Large intestine (tissue), 3 donors: Measurements from ENCODE around the gene LAMB3. TPM values are rescaled to one million over a fixed set of nuclear protein-coding genes. Genes with fewer than 3 reads are reported as not detected.
A peak's percentile ranks its signal among the peaks of the same experiment; 100 is the strongest.

Source experiments
- DNase-seq, 2 donors: peaks; one replicate each; pipeline versions ENCODE4 v3.0.0 to v3.0.0-alpha.2; 2013
- H3K27ac ChIP-seq: one replicate; pipeline ENCODE4 v1.5.1; 2013; ENCODE audit warnings: low read length
- H3K27me3 ChIP-seq: 2 replicates; pipeline ENCODE4 v1.6.1; 2013; ENCODE audit warnings: low read length; ENCODE audit not compliant: control insufficient read depth, insufficient read depth
- H3K36me3 ChIP-seq: 2 replicates; pipeline ENCODE4 v1.6.1; 2013; ENCODE audit warnings: low read length; ENCODE audit not compliant: control insufficient read depth, insufficient read depth
- H3K4me1 ChIP-seq: one replicate; pipeline ENCODE4 v1.6.1; 2013; ENCODE audit warnings: low read length; ENCODE audit not compliant: control insufficient read depth, insufficient read depth
- H3K4me3 ChIP-seq: one replicate; pipeline ENCODE4 v1.5.1; 2013; ENCODE audit warnings: low read length
- H3K9me3 ChIP-seq: one replicate; pipeline ENCODE4 v1.6.1; 2013; ENCODE audit warnings: mild to moderate bottlenecking, low read depth, low read length, moderate library complexity; ENCODE audit not compliant: control insufficient read depth
- WGBS: methylation state at CpG from one replicate; pipeline ENCODE4 v1.1.5; 2013; ENCODE audit warnings: low lambda C conversion rate; ENCODE audit not compliant: insufficient coverage; 5-methylcytosine and 5-hydroxymethylcytosine counted together
- polyA plus RNA-seq: library from polyadenylated mRNA; unstranded; fragments of 120-200 nt; gene quantifications from one replicate; pipeline ENCODE4 v1.2.1, GENCODE V29; 2013

Gene LAMB3
- polyA plus RNA-seq, 1 donor = 156 TPM

- no peak overlapping the region for H3K27ac ChIP-seq
- H3K27me3 ChIP-seq = peaks cover 48% of the 10 kb centered on the region
- no peak overlapping the region for H3K4me3 ChIP-seq
- DNase-seq = no peak
- no peaks in the 10 kb centered on the region for H3K36me3 ChIP-seq
- peaks cover 8% of the 10 kb centered on the region for H3K4me1 ChIP-seq
- WGBS = no CpG with 5 or more reads among the region's 13 CpGs
- H3K9me3 ChIP-seq = no peaks in the 10 kb centered on the region
Measured at GRCh38 chr1:209584231-209584672, 68.0 kb downstream of the LAMB3 start.

GRCh38 chr1:209583408-209583807 lies 68.8 kb downstream of the LAMB3 start, which contains the start of gene CAMK1G:
Gene CAMK1G, plus strand, starts transcription at chr1:209583714. Its CDS starts 11,270 bp downstream, at chr1:209594984.
- Histone ChIP-seq H3K27me3 (peaks cover 50% of the 10 kb centered on the region), H3K4me1 (peaks cover 8% of the 10 kb centered on the region), H3K27ac (no peak within 1 kb of the TSS), H3K9me3 (no peaks in the 10 kb centered on the region), H3K4me3 (no peak within 1 kb of the TSS), H3K36me3 (no peaks in the 10 kb centered on the region)
- no CpG with 5 or more reads among the region's 6 CpGs for WGBS
- DNase-seq = peak in 1 of 2 donors; percentile 27

GRCh38 chr1:209580577-209580976 lies 71.6 kb downstream of the LAMB3 start:
- H3K36me3 ChIP-seq = no peaks in the 10 kb centered on the region
- H3K27ac ChIP-seq = no peak overlapping the region
- no CpG with 5 or more reads among the region's 2 CpGs for WGBS
- DNase-seq = no peak
- H3K27me3 ChIP-seq = peaks cover 44% of the 10 kb centered on the region
- no peak overlapping the region for H3K4me3 ChIP-seq
- no peaks in the 10 kb centered on the region for H3K9me3 ChIP-seq
- no peaks in the 10 kb centered on the region for H3K4me1 ChIP-seq

- no peak overlapping the region for H3K4me3 ChIP-seq
- 93% methylated on average over 2 of the region's 3 CpGs for WGBS
- no peaks in the 10 kb centered on the region for H3K9me3 ChIP-seq
- H3K27me3 ChIP-seq = peaks cover 27% of the 10 kb centered on the region
- H3K4me1 ChIP-seq = no peaks in the 10 kb centered on the region
- no peak for DNase-seq
- no peaks in the 10 kb centered on the region for H3K36me3 ChIP-seq
- H3K27ac ChIP-seq = no peak overlapping the region
Measured at GRCh38 chr1:209577346-209577745, 74.9 kb downstream of the LAMB3 start.

DNA sequence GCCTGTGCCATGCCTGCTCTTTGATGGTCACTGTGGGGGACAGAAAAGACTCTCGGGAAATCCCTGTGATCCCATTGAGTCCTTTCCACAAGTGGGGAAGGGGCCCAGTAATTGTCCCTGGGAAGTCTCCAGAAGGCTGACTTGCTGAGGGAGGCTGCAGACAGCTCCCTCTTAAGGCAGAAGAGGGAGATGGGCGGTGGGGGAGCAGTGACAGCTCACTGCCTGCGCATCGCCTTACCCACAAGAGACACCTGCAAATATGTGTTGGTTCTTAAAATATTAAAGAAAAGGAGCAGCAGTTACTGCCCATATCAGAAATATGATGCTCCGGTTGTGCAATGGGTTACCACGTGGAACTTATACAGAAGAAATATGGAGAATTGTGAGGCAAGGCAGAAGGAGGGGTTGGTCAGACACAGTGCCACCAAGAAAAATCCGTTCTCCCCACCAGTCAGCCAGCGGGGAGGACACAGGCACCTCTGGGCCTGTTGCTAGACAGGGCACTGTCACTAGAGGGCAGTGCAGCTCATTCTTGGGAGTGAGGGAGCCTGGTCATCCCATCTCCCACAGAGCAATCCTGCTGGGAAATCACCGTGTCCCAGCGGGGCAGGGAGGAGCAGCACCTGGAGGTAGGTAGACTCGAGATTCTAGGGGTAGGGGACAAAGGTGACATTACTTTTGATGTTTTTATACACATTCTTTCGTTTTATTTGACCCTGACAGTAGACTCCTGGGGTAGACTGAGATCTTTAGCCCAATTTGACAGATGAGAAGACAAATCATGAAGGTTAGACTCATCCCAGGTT lies 75.6 kb downstream of the LAMB3 start:
- WGBS = no CpG with 5 or more reads among the region's 12 CpGs
- peak; percentile 54 to 64 for DNase-seq
- Histone ChIP-seq H3K4me1 (no peaks in the 10 kb centered on the region), H3K27me3 (peaks cover 21% of the 10 kb centered on the region), H3K27ac (no peak overlapping the region), H3K36me3 (no peaks in the 10 kb centered on the region), H3K9me3 (no peaks in the 10 kb centered on the region), H3K4me3 (no peak overlapping the region)

DNA sequence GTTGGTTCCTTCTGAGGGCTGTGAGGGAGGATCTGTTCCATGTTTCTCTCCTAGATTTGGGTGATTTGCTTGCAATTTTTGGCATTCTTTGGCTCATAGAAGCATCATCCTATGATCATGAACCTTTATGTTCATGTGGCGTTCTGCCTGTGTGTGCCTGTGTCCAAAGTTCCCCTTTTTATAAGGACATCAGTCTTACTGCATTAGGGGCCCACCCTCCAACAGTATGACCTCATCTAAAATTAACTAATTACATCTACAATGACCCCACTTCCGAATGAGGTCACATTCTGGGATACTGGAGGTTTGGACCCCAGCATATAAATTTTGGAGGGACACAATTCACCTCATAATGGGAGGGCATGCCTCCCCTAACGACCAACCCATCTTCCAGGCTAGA lies 81.5 kb downstream of the LAMB3 start:
- H3K27ac ChIP-seq = no peak overlapping the region
- H3K4me1 ChIP-seq = peaks cover 3% of the 10 kb centered on the region
- H3K36me3 ChIP-seq = no peaks in the 10 kb centered on the region
- peaks cover 28% of the 10 kb centered on the region for H3K27me3 ChIP-seq
- 100% methylated on average over 1 of the region's 3 CpGs for WGBS
- no peaks in the 10 kb centered on the region for H3K9me3 ChIP-seq
- DNase-seq = no peak
- no peak overlapping the region for H3K4me3 ChIP-seq

DNA sequence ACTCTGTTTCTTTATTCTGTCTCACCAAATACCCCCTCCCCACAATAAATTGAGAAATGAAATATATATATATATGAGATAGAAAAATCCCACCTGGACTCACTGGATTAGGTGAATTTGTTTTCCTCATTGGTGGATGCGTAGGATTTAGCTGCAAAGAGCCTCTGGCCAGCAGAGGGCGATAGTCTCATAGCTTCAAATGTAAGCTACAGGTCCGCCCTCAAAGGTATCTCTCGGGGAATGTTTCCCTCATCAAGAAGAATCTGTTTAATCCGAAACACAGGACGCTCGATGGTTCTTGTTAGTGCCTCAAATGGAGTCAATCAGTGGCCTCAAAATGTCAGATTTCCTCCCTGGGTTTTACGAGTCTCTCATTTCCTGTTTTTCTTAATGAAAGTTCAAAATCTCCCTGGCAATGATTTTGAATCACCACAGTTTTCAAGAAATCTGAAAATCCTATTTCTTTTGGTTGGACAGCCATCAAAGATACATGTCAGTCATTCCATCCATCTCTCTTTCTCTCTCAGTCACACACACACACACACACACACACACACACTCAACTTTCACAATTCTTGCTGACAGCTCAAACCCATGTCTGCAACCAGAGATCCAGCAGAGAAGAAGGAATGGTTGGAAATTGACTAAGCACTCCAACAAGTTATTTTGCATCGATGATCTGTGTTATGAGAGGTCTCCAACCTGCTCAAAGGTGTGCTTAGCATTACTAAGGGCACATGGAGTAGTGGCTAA lies 82.6 kb downstream of the LAMB3 start:
- H3K4me1 ChIP-seq = peaks cover 10% of the 10 kb centered on the region
- no peak overlapping the region for H3K4me3 ChIP-seq
- peak; percentile 59 to 68 for DNase-seq
- H3K9me3 ChIP-seq = no peaks in the 10 kb centered on the region
- H3K36me3 ChIP-seq = no peaks in the 10 kb centered on the region
- 2% methylated on average over 5 of the region's 9 CpGs for WGBS
- H3K27ac ChIP-seq = no peak overlapping the region
- peaks cover 18% of the 10 kb centered on the region for H3K27me3 ChIP-seq

DNA sequence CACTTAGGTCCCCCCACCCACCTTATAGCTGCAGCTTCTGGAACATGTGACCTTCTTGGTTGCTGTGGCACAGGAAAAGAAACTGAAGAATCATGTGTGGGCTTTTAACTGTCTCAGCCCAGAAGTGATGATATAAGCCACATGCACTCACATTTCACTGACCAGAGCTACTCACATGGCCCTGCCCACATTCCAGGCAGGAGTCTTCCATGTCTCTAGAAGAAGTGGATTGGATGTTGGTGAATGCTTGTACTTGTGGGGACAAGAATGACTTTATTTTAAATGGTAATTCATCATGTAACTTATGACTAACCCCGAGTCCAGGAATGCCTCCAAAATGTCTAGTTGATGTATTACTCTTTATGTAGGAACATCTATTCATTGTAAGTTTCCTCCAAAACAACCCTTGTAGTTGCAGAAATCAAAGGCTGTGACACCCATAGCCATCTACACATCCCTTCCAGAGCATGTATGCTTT lies 84.5 kb downstream of the LAMB3 start:
- DNase-seq = no peak
- H3K27me3 ChIP-seq = peaks cover 12% of the 10 kb centered on the region
- WGBS = 67% methylated on average over 1 of the region's 1 CpG
- H3K27ac ChIP-seq = no peak overlapping the region
- H3K4me1 ChIP-seq = peaks cover 11% of the 10 kb centered on the region
- no peaks in the 10 kb centered on the region for H3K36me3 ChIP-seq
- peaks cover 3% of the 10 kb centered on the region for H3K9me3 ChIP-seq
- H3K4me3 ChIP-seq = no peak overlapping the region

GRCh38 chr1:209565759-209566678 lies 86.2 kb downstream of the LAMB3 start:
- Histone ChIP-seq H3K36me3 (no peaks in the 10 kb centered on the region), H3K4me1 (peaks cover 11% of the 10 kb centered on the region), H3K4me3 (no peak overlapping the region), H3K27ac (no peak overlapping the region), H3K27me3 (peaks cover 10% of the 10 kb centered on the region), H3K9me3 (peaks cover 3% of the 10 kb centered on the region)
- peak; percentile 68 to 75 for DNase-seq
- WGBS = no CpG with 5 or more reads among the region's 15 CpGs
